Measurements from ENCODE around the gene AKT2. TPM values are rescaled to one million over a fixed set of nuclear protein-coding genes. Genes with fewer than 3 reads are reported as not detected.

Gene AKT2
- total RNA-seq, 1 experiment from 2014 or later = 141 TPM

- TF ChIP-seq ZBTB33 (IDR thresholded peaks at IDR 0.05; ENCODE audit: extremely low read depth, insufficient replicate concordance, low read length) = no peak
- no peak for TF ChIP-seq ZNF274 (IDR thresholded peaks at IDR 0.05; ENCODE audit: low read depth, low read length)
Observed at GRCh38 chr19:40214936-40215335, 70.2 kb downstream of the AKT2 start (continued).

GRCh38 chr19:40213882-40214570, 71.1 kb downstream of the AKT2 start:
- ATAC-seq (no peak), DNase-seq (ENCODE audit: low read depth, low spot score) (no peak)
- H3K9ac ChIP-seq (ENCODE audit: low read length) = no peak overlapping the region
- no peaks in the 10 kb centered on the region for H3K9me3 ChIP-seq (ENCODE audit: control insufficient read depth in 1 of 2, insufficient read depth in 1 of 2, low read depth in 1 of 2, low read length in 2 of 2)
- no peak overlapping the region for H3K4me2 ChIP-seq (ENCODE audit: low read length)
- TF ChIP-seq EZH2 (IDR thresholded peaks at IDR 0.05) = no peak
- no peak for TF ChIP-seq RAD21 (IDR thresholded peaks at IDR 0.05; ENCODE audit: low read depth)
- no peak for TF ChIP-seq ATF3 (IDR thresholded peaks at IDR 0.05)
- TF ChIP-seq TCF7L2 (IDR thresholded peaks at IDR 0.05; ENCODE audit: borderline replicate concordance, extremely low read depth, insufficient read depth, insufficient read length) = no peak
- H3K9me2 ChIP-seq (ENCODE audit: insufficient read depth) = no peaks in the 10 kb centered on the region
- H2AFZ ChIP-seq (ENCODE audit: low read depth, low read length, poor library complexity, severe bottlenecking) = no peak overlapping the region
- no peaks in the 10 kb centered on the region for H3K27me3 ChIP-seq (ENCODE audit: insufficient read depth, low read length)
- no peaks in the 10 kb centered on the region for H3K79me2 ChIP-seq (ENCODE audit: insufficient read depth, low read length)
- ChIA-PET POLR2A (no interaction called here), RAD21 (ENCODE audit: low non-redundant PET in 1 of 2, low total read pairs in 2 of 2, uncharacterized antibody in 2 of 2, unreplicated experiment in 2 of 2) (no interaction called here), CTCF (no interaction called here)
- no peak overlapping the region for H3K27ac ChIP-seq (ENCODE audit: low read depth, low read length)
- H3K36me3 ChIP-seq (ENCODE audit: control insufficient read depth in 1 of 2, insufficient read depth in 2 of 2, low read length in 2 of 2) = no peaks in the 10 kb centered on the region
- no peaks in the 10 kb centered on the region for H4K20me1 ChIP-seq (ENCODE audit: insufficient read depth)
- intact Hi-C loops (cut with micrococcal nuclease) = no loop called here
- peaks cover 15 to 27% of the 10 kb centered on the region in 2 experiments for H3K4me1 ChIP-seq (ENCODE audit: control insufficient read depth in 1 of 2, insufficient read depth in 2 of 2, low read length in 2 of 2)
- no peak overlapping the region for H3K4me3 ChIP-seq (replicated peaks in 1 of 2; ENCODE audit: low read depth in 1 of 2, low read length in 2 of 2)
- no TSS peak for BruUV-seq (replicated peaks)
